Fibroblast of pulmonary artery (primary cell): ENCODE data around the gene RBM20.
A peak's percentile ranks its signal among the peaks of the same experiment; 100 is the strongest.

ENCODE experiments used
- DNase-seq: peaks from one replicate; pipeline ENCODE4 v3.0.0-alpha.2; 2010; ENCODE audit warnings: low read depth
- H3K4me3 ChIP-seq: replicated peaks from 2 replicates; pipeline ENCODE4 v1.5.1; 2011; ENCODE audit warnings: low read depth, mild to moderate bottlenecking, control low read depth, low read length, moderate library complexity
- TF ChIP-seq, protein P1 (sequence below): IDR thresholded peaks from 2 replicates; pipeline ENCODE4 v1.5.1; 2011; ENCODE audit warnings: mild to moderate bottlenecking, control low read depth, low read length, inconsistent platforms; ENCODE audit errors: missing control alignments

RBM20 gene

DNA sequence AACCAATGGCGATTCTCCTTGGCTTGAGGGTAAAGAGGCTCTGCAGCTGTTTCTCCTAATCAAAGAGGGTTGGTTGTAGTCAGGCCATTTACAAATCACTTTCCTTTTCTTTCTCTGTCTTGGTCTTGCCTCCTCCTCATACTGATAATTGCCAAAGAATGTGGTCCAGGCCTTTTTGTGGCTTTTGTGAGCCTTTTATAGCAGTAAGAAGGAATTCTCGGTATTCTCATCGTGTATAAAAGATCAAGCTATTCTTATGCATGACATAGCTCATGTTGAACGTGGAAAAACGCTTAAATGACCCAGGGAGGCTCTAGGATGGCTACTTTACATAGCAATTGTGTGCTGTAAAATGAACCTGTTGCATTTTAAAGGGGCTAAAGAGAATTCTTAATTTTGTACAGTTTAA is 62.6 kb downstream of the RBM20 start:
- no peak overlapping the region for H3K4me3 ChIP-seq
- peak; percentile 60 for DNase-seq
- TF ChIP-seq, protein P1, sequence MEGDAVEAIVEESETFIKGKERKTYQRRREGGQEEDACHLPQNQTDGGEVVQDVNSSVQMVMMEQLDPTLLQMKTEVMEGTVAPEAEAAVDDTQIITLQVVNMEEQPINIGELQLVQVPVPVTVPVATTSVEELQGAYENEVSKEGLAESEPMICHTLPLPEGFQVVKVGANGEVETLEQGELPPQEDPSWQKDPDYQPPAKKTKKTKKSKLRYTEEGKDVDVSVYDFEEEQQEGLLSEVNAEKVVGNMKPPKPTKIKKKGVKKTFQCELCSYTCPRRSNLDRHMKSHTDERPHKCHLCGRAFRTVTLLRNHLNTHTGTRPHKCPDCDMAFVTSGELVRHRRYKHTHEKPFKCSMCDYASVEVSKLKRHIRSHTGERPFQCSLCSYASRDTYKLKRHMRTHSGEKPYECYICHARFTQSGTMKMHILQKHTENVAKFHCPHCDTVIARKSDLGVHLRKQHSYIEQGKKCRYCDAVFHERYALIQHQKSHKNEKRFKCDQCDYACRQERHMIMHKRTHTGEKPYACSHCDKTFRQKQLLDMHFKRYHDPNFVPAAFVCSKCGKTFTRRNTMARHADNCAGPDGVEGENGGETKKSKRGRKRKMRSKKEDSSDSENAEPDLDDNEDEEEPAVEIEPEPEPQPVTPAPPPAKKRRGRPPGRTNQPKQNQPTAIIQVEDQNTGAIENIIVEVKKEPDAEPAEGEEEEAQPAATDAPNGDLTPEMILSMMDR: no peak

DNA sequence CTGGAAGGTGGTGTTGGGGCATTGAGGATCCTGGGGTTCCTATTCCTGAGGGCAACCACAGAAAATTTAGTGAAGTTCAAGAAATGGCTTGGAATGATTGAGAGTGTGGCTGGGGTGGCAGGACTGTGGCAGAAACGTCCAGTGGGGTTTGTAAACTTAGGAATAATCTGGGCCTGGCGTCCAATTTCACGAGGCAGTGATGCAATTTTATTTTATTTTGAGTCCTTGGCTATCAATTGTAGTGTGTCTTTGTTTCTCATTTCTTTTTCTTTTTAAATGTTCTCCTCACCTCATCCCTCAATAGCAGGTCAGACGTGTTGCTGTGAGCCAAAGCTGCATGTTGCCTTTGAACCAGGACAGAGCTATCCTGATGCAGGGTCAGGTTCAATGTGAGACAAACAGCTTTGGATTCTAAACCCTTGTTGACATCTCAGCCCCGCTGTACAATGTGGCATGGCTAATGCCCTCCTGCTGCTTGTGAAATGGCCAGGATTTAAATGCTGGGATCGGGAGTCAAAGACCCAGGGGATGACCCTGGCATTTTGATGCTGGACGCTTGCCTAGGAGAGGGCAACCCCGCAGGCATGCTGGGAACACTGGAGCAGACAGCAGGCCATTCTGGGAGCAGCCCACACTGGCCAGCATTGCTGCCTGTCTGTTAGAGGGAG is 64.8 kb downstream of the RBM20 start:
- DNase-seq: no peak
- H3K4me3 ChIP-seq: no peak overlapping the region
- TF ChIP-seq, protein P1: no peak

DNA sequence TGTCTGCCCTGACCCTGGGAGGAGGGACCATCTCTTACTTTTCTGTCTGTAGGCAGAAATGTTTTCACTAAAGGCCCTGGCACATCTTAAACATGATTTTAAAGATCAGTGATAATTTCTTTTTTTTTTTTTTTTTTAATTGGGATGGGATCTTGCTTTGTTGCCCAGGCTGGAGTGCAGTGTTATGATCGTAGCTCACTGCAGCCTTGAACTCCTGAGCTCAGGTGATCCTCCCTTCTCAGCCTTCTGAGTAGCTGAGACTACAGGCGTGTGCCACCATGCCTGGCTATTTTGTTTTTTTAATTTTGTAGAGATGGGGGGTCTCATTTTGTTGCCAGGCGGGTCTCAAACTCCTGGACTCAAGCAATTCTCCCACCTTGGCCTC is 65.3 kb downstream of the RBM20 start:
- TF ChIP-seq, protein P1: no peak

DNA sequence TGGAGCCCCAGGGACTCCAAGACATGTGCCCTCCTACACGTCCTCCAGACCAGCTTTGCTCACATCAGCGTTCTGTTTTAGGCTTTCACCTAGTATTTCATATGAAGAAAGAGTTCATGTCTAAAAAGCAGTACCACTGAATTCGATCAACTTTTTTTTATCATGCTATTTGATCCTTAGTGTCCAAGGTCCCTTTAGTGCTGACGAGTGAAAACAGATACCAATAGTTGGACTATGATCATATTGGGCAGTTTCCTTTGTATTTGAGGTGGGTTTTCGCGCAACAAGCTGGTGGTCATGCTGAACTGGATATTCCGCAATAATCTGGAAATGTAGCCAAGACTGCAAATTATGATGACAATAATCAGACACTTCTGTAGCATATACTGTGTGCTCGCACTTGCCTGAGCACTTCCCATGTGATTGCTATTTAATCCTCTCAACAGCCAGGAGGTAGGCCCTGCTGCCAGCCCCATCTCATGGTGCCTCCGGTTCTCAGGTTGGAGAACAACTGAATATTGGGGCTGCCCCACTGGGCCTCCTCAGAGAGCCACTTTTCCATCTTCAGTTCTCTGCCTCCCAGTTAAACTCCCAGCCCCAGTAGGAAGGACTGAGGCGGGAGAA is 65.9 kb downstream of the RBM20 start:
- DNase-seq: no peak
- TF ChIP-seq, protein P1: no peak
- no peak overlapping the region for H3K4me3 ChIP-seq

More for the DNA sequence above, 65.3 kb downstream of the RBM20 start:
- no peak overlapping the region for H3K4me3 ChIP-seq
- no peak for DNase-seq

DNA sequence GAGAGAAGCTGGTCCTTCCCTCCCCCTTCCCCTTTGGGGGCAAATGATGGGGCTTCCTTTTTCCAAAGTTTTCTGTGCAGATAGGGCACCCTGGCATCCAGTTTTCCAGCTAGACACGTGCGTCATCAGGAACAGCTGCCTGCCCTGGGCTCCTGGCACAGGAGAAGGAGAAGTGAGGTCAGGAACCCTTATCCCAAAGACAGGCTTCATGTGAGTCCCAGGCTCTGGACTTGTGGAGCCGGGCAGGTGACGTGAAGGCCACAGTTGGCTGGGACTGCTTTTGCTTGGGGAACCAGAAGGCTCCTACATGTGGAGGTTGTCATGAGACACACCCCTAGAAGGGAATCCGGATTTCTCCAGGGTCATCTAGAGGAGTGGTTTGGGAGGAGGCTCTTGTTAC is 66.5 kb downstream of the RBM20 start:
- DNase-seq: no peak
- no peak overlapping the region for H3K4me3 ChIP-seq
- TF ChIP-seq, protein P1: no peak

DNA sequence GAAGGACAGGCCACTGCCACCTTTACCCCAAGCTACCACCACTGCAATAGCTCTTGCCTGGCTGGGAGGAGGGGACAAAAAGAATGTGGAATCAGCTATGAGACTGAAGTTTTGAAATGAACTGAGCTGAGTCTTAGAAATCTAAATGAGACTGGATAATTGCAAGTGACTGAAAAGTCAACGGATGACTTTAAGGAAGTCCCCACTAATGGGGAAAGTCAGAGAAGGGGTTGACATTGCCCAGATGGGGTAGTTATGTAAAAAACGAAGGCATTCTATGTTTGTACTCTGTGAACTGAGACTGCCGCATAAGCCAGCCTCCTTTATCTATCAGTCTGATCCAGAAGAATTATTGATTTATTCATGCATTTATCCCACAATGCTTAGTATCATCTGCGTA is 67.2 kb downstream of the RBM20 start:
- TF ChIP-seq, protein P1: no peak
- no peak overlapping the region for H3K4me3 ChIP-seq
- no peak for DNase-seq

DNA sequence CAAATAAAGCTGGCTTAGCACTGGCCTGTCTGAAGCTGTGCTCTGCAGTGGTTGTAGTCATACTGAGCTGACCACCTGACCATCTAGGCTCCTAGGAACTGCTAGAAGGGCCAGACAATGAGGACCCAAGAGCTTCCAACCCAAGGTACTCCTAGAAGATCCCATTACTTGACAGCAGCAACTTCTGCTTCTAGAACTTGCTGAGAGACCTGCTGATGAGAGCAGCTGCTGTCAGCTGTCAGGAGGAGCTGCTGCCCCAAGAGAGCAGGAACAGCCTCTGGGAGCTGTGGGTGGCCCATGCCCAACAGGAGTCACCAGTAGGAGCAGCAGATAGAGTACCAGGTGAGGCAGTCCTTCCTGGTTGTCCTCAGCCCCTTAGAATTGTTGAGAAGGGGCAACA is 70.2 kb downstream of the RBM20 start:
- H3K4me3 ChIP-seq: no peak overlapping the region
- TF ChIP-seq, protein P1: no peak
- DNase-seq: no peak
